HCT116 (cell line): ENCODE results near the gene STK32C. TPM values are rescaled to one million over a fixed set of nuclear protein-coding genes. Genes with fewer than 3 reads are reported as not detected.

Experiments
- ATAC-seq: fragments of 200-7000 bp; cut with Tn5 transposase; 2 replicates; pipeline ENCODE4 v1.9.1; 2020; ENCODE audit warnings: mild to moderate bottlenecking, moderate library complexity
- BruUV-seq: library from RNA; stranded (reverse); fragments of 400-500 nt; replicated peaks from 2 replicates; lab custom pipeline; 2021; lab: Mats Ljungman, UMichigan
- CTCF ChIA-PET: fragments of 300-600 bp; sonication (Branson Sonifier 250); formaldehyde crosslinking; loops from one replicate; lab custom pipeline; 2021; ENCODE audit warnings: antibody characterized with exemption; lab: Charles Lee
- POLR2A ChIA-PET: fragments of 300-600, 350-600 bp; sonication (Branson Sonifier 250); formaldehyde crosslinking; loops from one replicate; lab custom pipeline; 2021; ENCODE audit warnings: antibody characterized with exemption; lab: Charles Lee
- RAD21 ChIA-PET, 2 experiments: fragments of 300-600 bp; sonication (Branson Sonifier 250); formaldehyde crosslinking; loops; one replicate each; lab custom pipeline; 2023; ENCODE audit warnings: low total read pairs in 2 of 2; ENCODE audit not compliant: uncharacterized antibody in 2 of 2, unreplicated experiment in 2 of 2, low non-redundant PET in 1 of 2; lab: Charles Lee
- DNase-seq: peaks from one replicate; pipeline ENCODE4 v3.0.0-alpha.2; 2010; ENCODE audit warnings: low read depth, low spot score
- H2AFZ ChIP-seq: fragments of 200-600 bp; shearing (Covaris generic), sonication (generic); 2 replicates; pipeline ENCODE4 v1.6.1; 2017; ENCODE audit warnings: low read depth, mixed run types, mixed read lengths, antibody characterized with exemption, low read length; ENCODE audit not compliant: poor library complexity, severe bottlenecking
- H3K27ac ChIP-seq: 2 replicates; pipeline ENCODE4 v1.5.1; 2012; ENCODE audit warnings: low read depth, low read length
- H3K27me3 ChIP-seq: fragments of 200-600 bp; sonication (generic); 2 replicates; pipeline ENCODE4 v1.6.1; 2016; ENCODE audit warnings: mixed run types, low read length, mixed read lengths; ENCODE audit not compliant: insufficient read depth
- H3K36me3 ChIP-seq, 2 experiments: fragments of 200-500 bp in 1 of 2; fragments of 200-600 bp in 1 of 2; sonication (Bioruptor generic) in 1 of 2; sonication (generic) in 1 of 2; 2 replicates each; pipeline versions ENCODE4 v1.5.1 to v1.6.1; 2014 to 2016; ENCODE audit warnings: low read length in 2 of 2, inconsistent platforms in 1 of 2, mixed read lengths in 1 of 2, mixed run types in 1 of 2; ENCODE audit not compliant: insufficient read depth in 2 of 2, control insufficient read depth in 1 of 2
- H3K4me1 ChIP-seq, 2 experiments: fragments of 200-600 bp in 1 of 2; sonication (generic) in 1 of 2; 2 replicates each; pipeline versions ENCODE4 v1.5.1 to v1.6.1; 2012 to 2017; ENCODE audit warnings: low read length in 2 of 2, inconsistent platforms in 1 of 2, mild to moderate bottlenecking in 1 of 2, mixed read lengths in 1 of 2, mixed run types in 1 of 2, moderate library complexity in 1 of 2; ENCODE audit not compliant: insufficient read depth in 2 of 2, control insufficient read depth in 1 of 2
- H3K4me2 ChIP-seq: fragments of 200-600 bp; sonication (generic); 2 replicates; pipeline ENCODE4 v1.6.1; 2017; ENCODE audit warnings: mixed run types, low read length, mixed read lengths
- H3K4me3 ChIP-seq, 2 experiments: fragments of 200-600 bp in 1 of 2; sonication (generic) in 1 of 2; replicated peaks in 1 of 2; 2 replicates each; pipeline ENCODE4 v1.5.1; 2011 to 2016; ENCODE audit warnings: low read length in 2 of 2, control low read depth in 1 of 2, low read depth in 1 of 2, mild to moderate bottlenecking in 1 of 2, mixed read lengths in 1 of 2, mixed run types in 1 of 2
- H3K79me2 ChIP-seq: fragments of 200-600 bp; sonication (generic); 2 replicates; pipeline ENCODE4 v1.6.1; 2017; ENCODE audit warnings: mild to moderate bottlenecking, mixed run types, low read length, moderate library complexity, mixed read lengths; ENCODE audit not compliant: insufficient read depth
- H3K9ac ChIP-seq: fragments of 200-600 bp; sonication (generic); 2 replicates; pipeline ENCODE4 v1.6.1; 2016; ENCODE audit warnings: low read length, mixed read lengths
- H3K9me2 ChIP-seq: fragments of 200-600 bp; sonication (generic), shearing (Covaris generic); 2 replicates; pipeline ENCODE4 v1.6.1; 2017; ENCODE audit warnings: mixed run types, mild to moderate bottlenecking, moderate library complexity; ENCODE audit not compliant: insufficient read depth
- H3K9me3 ChIP-seq, 2 experiments: fragments of 200-500 bp in 1 of 2; fragments of 200-600 bp in 1 of 2; sonication (Bioruptor generic) in 1 of 2; sonication (generic) in 1 of 2; 2 replicates each; pipeline ENCODE4 v1.6.1; 2014 to 2017; ENCODE audit warnings: low read length in 2 of 2, mixed read lengths in 2 of 2, inconsistent platforms in 1 of 2, low read depth in 1 of 2, mild to moderate bottlenecking in 1 of 2, mixed run types in 1 of 2, moderate library complexity in 1 of 2; ENCODE audit not compliant: control insufficient read depth in 1 of 2, insufficient read depth in 1 of 2
- H4K20me1 ChIP-seq: fragments of 200-600 bp; sonication (generic), shearing (Covaris generic); 2 replicates; pipeline ENCODE4 v1.6.1; 2017; ENCODE audit warnings: mixed run types, mild to moderate bottlenecking, moderate library complexity; ENCODE audit not compliant: insufficient read depth
- CBX3 ChIP-seq: IDR thresholded peaks from 2 replicates; pipeline ENCODE4 v1.6.1; 2012; ENCODE audit warnings: low read depth
- CEBPB ChIP-seq: IDR thresholded peaks from 2 replicates; pipeline ENCODE4 v1.6.1; 2012; ENCODE audit warnings: low read depth
- EGR1 ChIP-seq: IDR thresholded peaks from 2 replicates; pipeline ENCODE4 v1.6.1; 2012; ENCODE audit warnings: low read depth
- ELF1 ChIP-seq: IDR thresholded peaks from 2 replicates; pipeline ENCODE4 v1.6.1; 2012; ENCODE audit warnings: low read depth, borderline replicate concordance
- EZH2 ChIP-seq: fragments of 200-600 bp; sonication (generic); IDR thresholded peaks from 2 replicates; pipeline ENCODE4 v1.6.1; 2017; ENCODE audit warnings: antibody characterized with exemption, mixed run types
- FOSL1 ChIP-seq: IDR thresholded peaks from 2 replicates; pipeline ENCODE4 v1.6.1; 2012; ENCODE audit warnings: low read depth
- JUND ChIP-seq: IDR thresholded peaks from 2 replicates; pipeline ENCODE4 v1.6.1; 2012
- RAD21 ChIP-seq: IDR thresholded peaks from 2 replicates; pipeline ENCODE4 v1.6.1; 2012; ENCODE audit warnings: low read depth, mild to moderate bottlenecking
- SP1 ChIP-seq: IDR thresholded peaks from 2 replicates; pipeline ENCODE4 v1.6.1; 2012; ENCODE audit warnings: low read depth
- SRF ChIP-seq: IDR thresholded peaks from 2 replicates; pipeline ENCODE4 v1.6.1; 2012; ENCODE audit warnings: low read depth
- TCF7L2 ChIP-seq: IDR thresholded peaks from 2 replicates; pipeline ENCODE4 v1.7.0; 2011; ENCODE audit warnings: borderline replicate concordance, inconsistent platforms; ENCODE audit not compliant: insufficient read depth, insufficient read length; ENCODE audit errors: extremely low read depth
- YY1 ChIP-seq: IDR thresholded peaks from 2 replicates; pipeline ENCODE4 v1.6.1; 2011; ENCODE audit warnings: low read length, low read depth, moderate library complexity, mild to moderate bottlenecking; ENCODE audit not compliant: insufficient replicate concordance; ENCODE audit errors: extremely low read depth
- ZFX ChIP-seq: fragments of 450-650 bp; IDR thresholded peaks from 2 replicates; pipeline ENCODE4 v1.6.1; 2017
- ZNF274 ChIP-seq: fragments of 200-500 bp; sonication (Bioruptor generic); IDR thresholded peaks from 2 replicates; pipeline ENCODE4 v1.6.1; 2014; ENCODE audit warnings: mild to moderate bottlenecking, low read depth, low read length, inconsistent platforms
- intact Hi-C: fragments of 100-400 bp; cut with micrococcal nuclease; formaldehyde crosslinking; loops from 2 replicates; pipeline ENCODE4 v1.10.0; 2022
- total RNA-seq: library from RNA; stranded (reverse); gene quantifications from one replicate; pipeline ENCODE4 v1.2.1, GENCODE V29; 2021; ENCODE audit not compliant: unreplicated experiment
- TF ChIP-seq, protein P1 (sequence below): IDR thresholded peaks from 2 replicates; pipeline ENCODE4 v1.6.1; 2012; ENCODE audit warnings: low read depth
- TF ChIP-seq, protein P2 (sequence below): IDR thresholded peaks from 2 replicates; pipeline ENCODE4 v1.6.1; 2012
- TF ChIP-seq, protein P3 (sequence below), 3 experiments: fragments of 200-600 bp in 1 of 3; sonication (generic) in 1 of 3; IDR thresholded peaks in 2 of 3; conservative IDR thresholded peaks in 1 of 3; 2 replicates each; pipeline ENCODE4 v1.5.1; 2012 to 2017; ENCODE audit warnings: low read depth in 2 of 3, low read length in 2 of 3, antibody characterized with exemption in 1 of 3, borderline replicate concordance in 1 of 3, control low read depth in 1 of 3, mild to moderate bottlenecking in 1 of 3, mixed read lengths in 1 of 3, mixed run types in 1 of 3, moderate library complexity in 1 of 3; ENCODE audit not compliant: insufficient read depth in 1 of 3
- TF ChIP-seq, protein P4 (sequence below): IDR thresholded peaks from 2 replicates; pipeline ENCODE4 v1.6.1; 2012

The STK32C gene
- total RNA-seq, 1 experiment from 2014 or later, result 29.7 TPM

DNA sequence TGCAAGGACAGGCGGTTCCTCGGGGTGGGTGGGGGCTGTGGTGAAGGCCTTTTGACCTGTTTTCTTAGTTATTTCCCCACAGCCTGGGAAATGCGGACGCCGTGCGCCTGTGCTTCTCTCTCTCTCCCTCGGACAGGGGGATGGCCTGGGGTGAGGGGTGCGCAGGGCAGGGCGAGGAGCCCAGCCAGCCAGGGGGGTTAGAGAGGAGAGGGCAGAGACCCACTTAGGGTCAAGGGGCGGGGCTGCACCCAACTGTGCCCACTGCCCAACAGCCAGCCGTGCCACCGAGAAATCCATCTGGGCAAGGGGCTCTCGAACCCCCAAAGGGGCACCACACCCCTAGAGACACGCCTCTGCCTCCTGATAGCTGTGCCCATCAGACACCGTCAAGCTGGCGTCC is 67.2 kb downstream of the STK32C start:
- DNase-seq, result no peak
- Histone ChIP-seq H3K9me3 (no peaks in the 10 kb centered on the region), H3K4me2 (no peak overlapping the region), H3K79me2 (no peaks in the 10 kb centered on the region), H3K27ac (no peak overlapping the region), H3K4me1 (no peaks in the 10 kb centered on the region), H3K4me3 (no peak overlapping the region), H3K36me3 (no peaks in the 10 kb centered on the region), H3K27me3 (no peaks in the 10 kb centered on the region)
- ChIA-PET CTCF (no interaction called here), POLR2A (no interaction called here)
- intact Hi-C loops, result no loop called here
- ATAC-seq, result no peak
- no TSS peak for BruUV-seq
- TF ChIP-seq TCF7L2, result no peak
- TF ChIP-seq, all 23 proteins: peak for 0
- Histone ChIP-seq H3K9ac (no peak overlapping the region), H3K9me2 (no peaks in the 10 kb centered on the region), H4K20me1 (no peaks in the 10 kb centered on the region), H2AFZ (no peak overlapping the region)
- RAD21 ChIA-PET, result no interaction called here

DNA sequence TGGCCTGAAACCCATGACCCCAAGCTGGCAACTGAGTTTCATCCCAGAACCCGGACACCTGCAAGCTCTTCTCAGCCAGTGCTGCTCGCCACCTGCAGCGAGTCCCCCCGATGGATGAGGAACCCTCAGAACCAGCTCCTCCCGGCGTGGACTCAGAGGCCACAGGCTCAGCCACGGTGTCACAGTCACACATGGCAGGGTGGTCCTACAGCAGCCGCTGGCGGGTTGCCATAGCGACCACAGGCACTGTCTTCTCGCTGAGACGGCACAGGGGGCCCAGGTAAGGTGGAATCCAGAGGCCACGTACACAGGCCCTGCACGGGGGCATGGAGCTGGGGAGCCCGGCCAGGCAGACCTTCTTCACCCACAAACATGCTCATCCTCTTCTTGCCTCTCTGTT is 67.6 kb downstream of the STK32C start:
- POLR2A ChIA-PET, result no interaction called here
- no peak for TF ChIP-seq SP1
- no peak for TF ChIP-seq ELF1
- TF ChIP-seq, protein P1, sequence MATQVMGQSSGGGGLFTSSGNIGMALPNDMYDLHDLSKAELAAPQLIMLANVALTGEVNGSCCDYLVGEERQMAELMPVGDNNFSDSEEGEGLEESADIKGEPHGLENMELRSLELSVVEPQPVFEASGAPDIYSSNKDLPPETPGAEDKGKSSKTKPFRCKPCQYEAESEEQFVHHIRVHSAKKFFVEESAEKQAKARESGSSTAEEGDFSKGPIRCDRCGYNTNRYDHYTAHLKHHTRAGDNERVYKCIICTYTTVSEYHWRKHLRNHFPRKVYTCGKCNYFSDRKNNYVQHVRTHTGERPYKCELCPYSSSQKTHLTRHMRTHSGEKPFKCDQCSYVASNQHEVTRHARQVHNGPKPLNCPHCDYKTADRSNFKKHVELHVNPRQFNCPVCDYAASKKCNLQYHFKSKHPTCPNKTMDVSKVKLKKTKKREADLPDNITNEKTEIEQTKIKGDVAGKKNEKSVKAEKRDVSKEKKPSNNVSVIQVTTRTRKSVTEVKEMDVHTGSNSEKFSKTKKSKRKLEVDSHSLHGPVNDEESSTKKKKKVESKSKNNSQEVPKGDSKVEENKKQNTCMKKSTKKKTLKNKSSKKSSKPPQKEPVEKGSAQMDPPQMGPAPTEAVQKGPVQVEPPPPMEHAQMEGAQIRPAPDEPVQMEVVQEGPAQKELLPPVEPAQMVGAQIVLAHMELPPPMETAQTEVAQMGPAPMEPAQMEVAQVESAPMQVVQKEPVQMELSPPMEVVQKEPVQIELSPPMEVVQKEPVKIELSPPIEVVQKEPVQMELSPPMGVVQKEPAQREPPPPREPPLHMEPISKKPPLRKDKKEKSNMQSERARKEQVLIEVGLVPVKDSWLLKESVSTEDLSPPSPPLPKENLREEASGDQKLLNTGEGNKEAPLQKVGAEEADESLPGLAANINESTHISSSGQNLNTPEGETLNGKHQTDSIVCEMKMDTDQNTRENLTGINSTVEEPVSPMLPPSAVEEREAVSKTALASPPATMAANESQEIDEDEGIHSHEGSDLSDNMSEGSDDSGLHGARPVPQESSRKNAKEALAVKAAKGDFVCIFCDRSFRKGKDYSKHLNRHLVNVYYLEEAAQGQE, result no peak
- TF ChIP-seq, protein P2, sequence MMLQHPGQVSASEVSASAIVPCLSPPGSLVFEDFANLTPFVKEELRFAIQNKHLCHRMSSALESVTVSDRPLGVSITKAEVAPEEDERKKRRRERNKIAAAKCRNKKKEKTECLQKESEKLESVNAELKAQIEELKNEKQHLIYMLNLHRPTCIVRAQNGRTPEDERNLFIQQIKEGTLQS, result no peak
- TF ChIP-seq, protein P3, sequence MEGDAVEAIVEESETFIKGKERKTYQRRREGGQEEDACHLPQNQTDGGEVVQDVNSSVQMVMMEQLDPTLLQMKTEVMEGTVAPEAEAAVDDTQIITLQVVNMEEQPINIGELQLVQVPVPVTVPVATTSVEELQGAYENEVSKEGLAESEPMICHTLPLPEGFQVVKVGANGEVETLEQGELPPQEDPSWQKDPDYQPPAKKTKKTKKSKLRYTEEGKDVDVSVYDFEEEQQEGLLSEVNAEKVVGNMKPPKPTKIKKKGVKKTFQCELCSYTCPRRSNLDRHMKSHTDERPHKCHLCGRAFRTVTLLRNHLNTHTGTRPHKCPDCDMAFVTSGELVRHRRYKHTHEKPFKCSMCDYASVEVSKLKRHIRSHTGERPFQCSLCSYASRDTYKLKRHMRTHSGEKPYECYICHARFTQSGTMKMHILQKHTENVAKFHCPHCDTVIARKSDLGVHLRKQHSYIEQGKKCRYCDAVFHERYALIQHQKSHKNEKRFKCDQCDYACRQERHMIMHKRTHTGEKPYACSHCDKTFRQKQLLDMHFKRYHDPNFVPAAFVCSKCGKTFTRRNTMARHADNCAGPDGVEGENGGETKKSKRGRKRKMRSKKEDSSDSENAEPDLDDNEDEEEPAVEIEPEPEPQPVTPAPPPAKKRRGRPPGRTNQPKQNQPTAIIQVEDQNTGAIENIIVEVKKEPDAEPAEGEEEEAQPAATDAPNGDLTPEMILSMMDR (IDR thresholded peaks at IDR 0.05 in 2 of 3, conservative IDR thresholded peaks at IDR 0.05 in 1 of 3; ENCODE audit: borderline replicate concordance in 1 of 3, insufficient read depth in 1 of 3, low read depth in 2 of 3, low read length in 2 of 3), result no peak
- no peak for TF ChIP-seq CBX3
- TF ChIP-seq CEBPB, result no peak
- TF ChIP-seq EZH2, result no peak
- no peak for TF ChIP-seq SRF
- TF ChIP-seq, protein P4, sequence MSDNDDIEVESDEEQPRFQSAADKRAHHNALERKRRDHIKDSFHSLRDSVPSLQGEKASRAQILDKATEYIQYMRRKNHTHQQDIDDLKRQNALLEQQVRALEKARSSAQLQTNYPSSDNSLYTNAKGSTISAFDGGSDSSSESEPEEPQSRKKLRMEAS, result no peak
- no peak for TF ChIP-seq FOSL1
- TF ChIP-seq ZNF274, result no peak
- TF ChIP-seq ZFX, result no peak
- no peak for TF ChIP-seq JUND
- no peak for TF ChIP-seq RAD21
- TF ChIP-seq EGR1, result no peak
- TF ChIP-seq YY1, result no peak

More for the DNA sequence above, 67.6 kb downstream of the STK32C start:
- Histone ChIP-seq H3K36me3 (no peaks in the 10 kb centered on the region), H3K9me2 (no peaks in the 10 kb centered on the region), H3K4me1 (no peaks in the 10 kb centered on the region), H4K20me1 (no peaks in the 10 kb centered on the region), H3K9me3 (no peaks in the 10 kb centered on the region), H3K27me3 (no peaks in the 10 kb centered on the region), H2AFZ (no peak overlapping the region), H3K9ac (no peak overlapping the region), H3K79me2 (no peaks in the 10 kb centered on the region), H3K27ac (no peak overlapping the region), H3K4me2 (no peak overlapping the region), H3K4me3 (no peak overlapping the region)
- BruUV-seq, result no TSS peak
- CTCF ChIA-PET, result no interaction called here
- intact Hi-C loops, result no loop called here
- no peak for DNase-seq
- no peak for ATAC-seq
- RAD21 ChIA-PET, result no interaction called here
